ENCODE results near the gene KCNK16.

- TF ChIP-seq CTCF (IDR thresholded peaks at IDR 0.05) (no peak), POLR2A (IDR thresholded peaks at IDR 0.05) (no peak)
Observed at GRCh38 chr6:39301606-39302005, 20.9 kb downstream of the KCNK16 start.

Data from testis (tissue), 2 donors.